Cardiac septum (tissue), 1 donor: ENCODE data around the gene CENATAC. TPM values are rescaled to one million over a fixed set of nuclear protein-coding genes. Genes with fewer than 3 reads are reported as not detected.
A peak's percentile ranks its signal among the peaks of the same experiment; 100 is the strongest.
"Not testable (repeated sequence)": the region's sequence is repeated elsewhere in the genome, so short reads cannot be mapped to it uniquely, and the experiment has no call there.

ENCODE experiments used
- DNase-seq: peaks from one replicate; pipeline ENCODE4 v3.0.0-alpha.2; 2020; ENCODE audit warnings: low spot score
- intact Hi-C: fragments of 100-400 bp; cut with DNase I; formaldehyde crosslinking; loops from one replicate; pipeline ENCODE4 v1.14.0; 2022
- total RNA-seq: library from RNA; stranded (reverse); fragmentation: NEBNext Ultra II Directional; extraction: Animal tissue kit (Norgen Biotek cat#: 25700); gene quantifications from one replicate; pipeline ENCODE4 v1.2.1, GENCODE V29; 2021
- donor health status: DM: no; HTN: no; CAD: no.

The CENATAC gene
- total RNA-seq, 1 donor from 2014 or later: 15.0 TPM

DNA sequence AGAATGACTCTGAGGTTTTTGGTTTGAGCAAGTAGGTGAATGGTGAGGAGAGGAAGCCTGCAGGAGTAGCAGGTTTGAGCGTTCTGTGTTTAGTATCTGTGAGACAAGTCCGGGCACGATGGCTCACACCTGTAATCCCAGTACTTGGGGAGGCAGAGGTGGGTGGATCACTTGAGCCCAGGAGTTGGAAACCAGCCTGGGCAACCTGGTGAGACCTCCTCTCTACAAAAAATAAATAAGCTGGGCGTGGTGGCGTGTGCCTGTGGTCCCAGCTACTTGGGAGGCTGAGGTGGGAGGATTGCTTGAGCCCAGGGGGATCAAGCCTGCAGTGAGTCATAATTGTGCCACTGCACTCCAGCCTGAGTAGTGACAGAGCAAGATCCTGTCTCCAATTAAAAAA, 9.7 kb upstream of the CENATAC start:
- intact Hi-C loops: no loop called here
- DNase-seq: no peak

- intact Hi-C loops: not testable (repeated sequence)
- peak; percentile 46 for DNase-seq
These were observed 6.4 kb upstream of the CENATAC start for GRCh38 chr11:118991486-118992038.

- intact Hi-C loops: no loop called here
- no peak for DNase-seq
These were observed 862 bp upstream of the CENATAC start for GRCh38 chr11:118996926-118997626.

GRCh38 chr11:118998388-118998717, 415 bp downstream of the CENATAC start:
- no peak for DNase-seq
- intact Hi-C loops: loop anchor here (1.0 kb wide), 1 partner anchor 20 kb away; the partner anchor contains the start of genes RPS25 and TRAPPC4

DNA sequence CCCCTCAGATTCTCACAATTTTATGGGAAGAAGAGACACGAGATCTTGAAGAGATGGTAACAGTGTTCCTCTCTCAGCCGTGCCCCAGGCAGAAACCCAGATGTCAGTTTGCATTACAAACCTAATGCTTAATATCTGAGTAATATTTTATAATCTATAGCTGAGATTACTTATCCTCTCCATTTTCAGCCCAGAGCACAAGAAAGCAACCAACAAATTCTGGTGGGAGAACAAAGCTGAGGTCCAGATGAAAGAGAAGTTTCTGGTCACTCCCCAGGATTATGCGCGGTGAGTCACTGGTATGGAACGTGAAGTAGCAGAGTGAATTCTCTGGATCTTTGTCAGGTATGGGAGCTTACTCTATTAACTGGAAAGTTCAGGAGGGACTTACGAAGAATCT, 884 bp downstream of the CENATAC start:
- intact Hi-C loops: loop anchor here (1.0 kb wide), 1 partner anchor 19 kb away; the partner anchor contains the start of genes RPS25 and TRAPPC4
- no peak for DNase-seq

- no peak for DNase-seq
- intact Hi-C loops: no loop called here
These were observed 3.0 kb downstream of the CENATAC start for GRCh38 chr11:119000906-119001305.

GRCh38 chr11:119006656-119007055, 8.7 kb downstream of the CENATAC start:
- intact Hi-C loops: no loop called here
- no peak for DNase-seq

- intact Hi-C loops: no loop called here
- no peak for DNase-seq
These were observed 13.6 kb downstream of the CENATAC start for GRCh38 chr11:119011476-119012053.

GRCh38 chr11:119012629-119013170, 14.8 kb downstream of the CENATAC start:
- no peak for DNase-seq
- intact Hi-C loops: no loop called here

GRCh38 chr11:119014209-119014924, 16.4 kb downstream of the CENATAC start:
- DNase-seq: no peak
- intact Hi-C loops: no loop called here

DNA sequence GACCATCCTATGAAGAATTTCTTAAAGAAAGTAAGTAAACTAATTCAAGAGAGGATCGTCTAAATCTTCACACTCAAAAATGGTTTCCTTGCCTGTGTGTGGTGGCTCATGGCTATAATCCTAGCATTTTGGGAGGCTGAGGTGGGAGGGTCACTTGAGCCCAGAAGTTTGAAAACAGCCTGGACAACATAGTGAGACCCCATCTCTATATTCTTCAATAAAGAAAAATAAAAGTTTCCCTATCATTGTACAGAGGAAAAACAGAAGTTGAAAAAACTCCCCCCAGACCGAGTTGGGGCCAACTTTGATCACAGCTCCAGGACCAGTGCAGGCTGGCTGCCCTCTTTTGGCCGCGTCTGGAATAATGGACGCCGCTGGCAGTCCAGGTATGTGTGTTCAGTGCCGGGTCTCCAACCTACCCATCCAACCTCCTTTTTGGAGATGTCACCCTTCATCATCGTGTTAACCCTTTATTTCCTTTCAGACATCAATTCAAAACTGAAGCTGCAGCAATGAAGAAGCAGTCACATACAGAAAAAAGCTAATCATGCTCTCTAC, 17.2 kb downstream of the CENATAC start:
- intact Hi-C loops: no loop called here
- DNase-seq: no peak

GRCh38 chr11:119016216-119017009, 18.5 kb downstream of the CENATAC start:
- intact Hi-C loops: no loop called here
- DNase-seq: no peak

- DNase-seq, intact Hi-C loops: not testable (repeated sequence)
These were observed 19.4 kb downstream of the CENATAC start for GRCh38 chr11:119017377-119017776.

GRCh38 chr11:119018074-119018938, 20.4 kb downstream of the CENATAC start, which contains the start of the genes RPS25 and TRAPPC4:
Gene RPS25, minus strand, starts transcription at chr11:119018343. Its CDS starts 59 bp downstream, at chr11:119018284.
Gene TRAPPC4, plus strand, starts transcription at chr11:119018766. Its CDS starts 30 bp downstream, at chr11:119018796.
- intact Hi-C loops: loop anchor here (1.0 kb wide), 2 partner anchors 12 to 20 kb away; partner anchors contain the start of genes CENATAC and SLC37A4
- DNase-seq: peak; percentile 98

- no peak for DNase-seq
- intact Hi-C loops: no loop called here
These were observed 22.1 kb downstream of the CENATAC start for GRCh38 chr11:119019996-119020395.

GRCh38 chr11:119021631-119022030, 23.7 kb downstream of the CENATAC start:
- DNase-seq: no peak
- intact Hi-C loops: no loop called here

DNA sequence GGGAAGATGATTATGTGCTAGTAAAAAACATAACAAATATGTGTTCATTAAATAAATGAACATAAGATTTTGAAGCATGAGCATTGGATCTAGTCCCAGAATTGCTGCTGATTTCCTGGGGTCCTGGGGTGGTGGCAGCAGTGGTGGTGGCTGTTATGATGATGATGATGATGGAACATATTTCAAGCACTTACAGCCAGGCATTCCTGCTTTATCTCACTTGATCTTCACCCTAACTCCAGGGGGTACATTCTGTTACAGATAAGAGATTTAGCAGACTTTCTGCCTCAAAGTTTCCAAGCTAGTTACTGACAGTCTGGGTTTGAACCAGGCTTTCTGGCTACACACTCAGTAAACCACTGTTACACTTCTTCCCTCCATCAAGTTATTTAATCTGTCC, 25.8 kb downstream of the CENATAC start:
- DNase-seq: no peak
- intact Hi-C loops: no loop called here
